GM12891 (cell line): ENCODE results near the gene METTL24.

ENCODE experiments used
- PAX5 ChIP-seq: IDR thresholded peaks from 2 replicates; pipeline ENCODE4 v1.6.1; 2011; ENCODE audit warnings: low read length, moderate library complexity, mild to moderate bottlenecking; ENCODE audit not compliant: insufficient read depth, severe bottlenecking
- POLR2A ChIP-seq: IDR thresholded peaks from 2 replicates; pipeline ENCODE4 v1.6.1; 2011; ENCODE audit warnings: low read depth, low read length, control low read depth
- POLR2AphosphoS5 ChIP-seq: IDR thresholded peaks from 2 replicates; pipeline ENCODE4 v1.6.1; 2011; ENCODE audit warnings: low read depth, low read length, control low read depth
- POU2F2 ChIP-seq: IDR thresholded peaks from 2 replicates; pipeline ENCODE4 v1.6.1; 2011; ENCODE audit warnings: low read depth, mild to moderate bottlenecking, control low read depth, low read length, moderate library complexity
- SPI1 ChIP-seq: IDR thresholded peaks from 2 replicates; pipeline ENCODE4 v1.6.1; 2011; ENCODE audit warnings: low read depth, low read length, control low read depth
- TAF1 ChIP-seq: IDR thresholded peaks from 2 replicates; pipeline ENCODE4 v1.6.1; 2011; ENCODE audit warnings: low read depth, low read length, control low read depth

GRCh38 chr6:110328259-110328658 is 29.9 kb downstream of the METTL24 start:
- TF ChIP-seq POLR2A (no peak), POLR2AphosphoS5 (no peak), TAF1 (no peak), POU2F2 (no peak), PAX5 (no peak), SPI1 (no peak)
